NCI-H2029 treated with DMSO at 0.1 percent for 48 hours (cell line): ENCODE measurements around the gene FADS1.

ENCODE experiments used
- DNase-seq: peaks from one replicate; lab custom pipeline; 2025; lab: John Stamatoyannopoulos, UW

Gene FADS1

DNA sequence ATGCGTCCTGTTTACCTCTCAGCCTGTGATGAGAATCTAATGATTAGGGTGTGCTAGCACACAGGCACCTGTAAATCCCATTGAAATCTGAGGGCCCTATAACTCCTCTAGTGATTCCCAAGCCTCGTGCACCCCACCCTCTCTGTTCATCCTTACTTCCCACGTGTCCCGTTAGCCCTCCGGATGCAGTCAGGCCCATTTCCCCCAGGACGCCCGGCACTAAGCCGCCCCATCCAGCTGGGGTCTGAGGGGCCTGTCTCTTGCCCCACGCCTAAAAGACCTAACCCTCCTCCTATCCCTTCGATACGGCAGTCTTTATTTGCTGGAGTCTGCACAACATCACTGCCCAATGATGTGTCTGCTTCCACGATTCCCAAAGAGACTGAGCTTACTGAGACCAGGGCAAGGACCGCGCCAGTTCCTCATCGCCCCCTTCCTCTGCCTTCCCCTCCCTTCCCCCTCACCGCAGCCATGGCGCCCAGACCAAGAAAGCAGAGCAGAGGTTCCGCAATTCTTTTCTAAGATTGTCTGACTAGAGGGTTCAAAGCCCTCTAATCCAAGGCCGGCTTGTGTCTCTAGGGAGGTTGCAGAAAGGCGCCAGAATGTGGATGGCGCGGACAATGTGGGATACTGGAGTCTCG lies 10.2 kb upstream of the FADS1 start:
- DNase-seq: no peak

DNA sequence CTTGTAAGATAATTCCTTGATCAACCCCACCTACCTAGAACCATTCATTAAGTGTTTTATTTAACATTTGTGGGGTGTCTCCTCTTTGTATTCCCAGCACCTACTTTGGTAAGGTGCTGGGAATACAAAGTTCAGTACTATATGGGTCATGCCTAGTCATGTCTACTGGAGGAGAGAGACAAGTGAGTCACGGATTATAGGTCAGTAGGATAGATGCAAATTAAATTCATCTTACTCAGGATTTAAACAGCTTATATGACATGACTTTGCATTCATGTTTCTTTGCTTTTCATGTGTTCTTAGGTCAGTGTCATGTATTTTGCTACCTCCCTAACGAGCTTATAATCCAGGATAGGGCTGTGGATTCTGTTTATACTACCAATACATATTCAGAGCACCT lies 3.4 kb upstream of the FADS1 start:
- DNase-seq: no peak

DNA sequence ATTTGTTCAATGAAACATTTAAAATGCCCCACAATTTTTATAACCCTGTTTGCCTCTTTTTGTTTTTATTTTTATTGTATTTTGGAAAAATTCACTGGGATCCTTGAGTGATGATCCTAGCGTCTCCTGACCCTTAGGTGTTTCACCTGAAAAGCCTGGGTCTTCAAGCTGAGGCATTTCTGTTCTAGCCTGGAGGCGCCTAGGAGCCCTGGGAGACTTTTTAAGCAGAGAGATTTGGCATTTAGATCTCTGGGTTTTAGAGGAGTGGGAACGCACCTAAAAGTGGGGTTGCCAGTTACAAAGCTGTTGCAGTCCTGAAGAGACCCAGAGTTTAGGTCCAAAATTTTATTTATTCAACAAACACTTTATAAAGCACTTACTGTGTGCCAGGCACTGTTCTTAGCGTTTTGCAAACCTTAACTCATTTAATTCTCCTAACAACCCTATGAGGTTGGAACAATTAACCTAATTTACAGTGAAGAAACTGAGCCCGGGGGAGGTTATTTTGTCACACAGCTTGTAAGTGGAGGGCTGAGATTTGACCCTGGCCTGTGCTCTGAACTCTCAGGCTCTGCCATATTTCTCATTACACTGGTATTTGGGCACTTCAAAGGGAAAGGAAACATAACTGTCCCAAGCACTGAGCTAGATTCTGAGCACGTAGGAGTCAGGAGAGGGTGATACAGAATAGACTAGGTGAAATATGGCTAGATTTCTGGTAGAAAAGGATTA lies 834 bp upstream of the FADS1 start:
- DNase-seq: no peak

DNA sequence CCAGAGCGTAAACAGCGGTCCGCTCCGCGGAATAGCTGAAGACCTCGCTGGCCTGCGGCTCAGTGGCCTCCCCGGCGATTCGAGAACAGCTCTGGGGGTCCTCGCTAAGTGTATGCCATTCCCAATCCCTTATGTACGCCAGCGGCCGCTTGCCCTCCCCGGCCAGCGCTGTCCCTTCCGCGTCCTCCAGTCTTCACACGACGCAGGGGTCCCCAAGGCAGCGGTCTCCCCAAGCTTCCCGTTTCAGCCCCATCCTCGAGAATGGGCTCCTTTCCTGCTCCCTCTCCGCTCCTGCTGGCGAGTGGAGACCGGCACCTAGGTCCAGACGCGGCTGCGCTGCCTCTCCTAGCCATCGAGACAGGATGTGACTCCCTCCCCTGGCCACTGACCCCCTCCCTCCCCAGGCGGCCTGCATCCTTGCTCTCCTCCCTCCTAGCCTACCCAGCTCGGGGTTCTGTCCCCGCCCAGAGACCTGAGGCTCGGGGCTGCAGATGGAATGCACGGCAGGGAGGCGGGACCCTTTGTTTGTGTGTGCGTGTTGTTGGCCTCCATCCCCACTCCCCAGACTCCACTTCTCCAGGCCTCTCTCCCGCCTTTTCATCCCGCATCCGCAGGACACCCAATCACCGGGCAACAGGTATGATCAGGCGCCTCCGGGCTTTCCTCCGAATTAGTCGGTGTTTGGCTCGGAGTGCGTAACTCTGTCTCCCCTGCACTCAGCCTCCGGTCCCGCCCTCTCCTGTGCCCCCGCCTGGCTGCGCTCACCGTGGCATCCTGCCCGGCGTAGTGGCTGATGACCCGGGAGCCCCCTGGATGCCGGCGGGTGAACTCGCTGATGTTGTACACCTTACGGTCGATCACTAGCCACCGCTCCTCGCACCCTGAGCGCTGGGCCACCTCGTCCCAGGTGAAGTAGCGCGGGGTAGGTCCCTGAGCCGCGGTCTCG lies 740 bp downstream of the FADS1 start:
- peak; percentile 78 for DNase-seq

- DNase-seq: peak; percentile 47
Observed at GRCh38 chr11:61814958-61815789, 1.6 kb downstream of the FADS1 start.

DNA sequence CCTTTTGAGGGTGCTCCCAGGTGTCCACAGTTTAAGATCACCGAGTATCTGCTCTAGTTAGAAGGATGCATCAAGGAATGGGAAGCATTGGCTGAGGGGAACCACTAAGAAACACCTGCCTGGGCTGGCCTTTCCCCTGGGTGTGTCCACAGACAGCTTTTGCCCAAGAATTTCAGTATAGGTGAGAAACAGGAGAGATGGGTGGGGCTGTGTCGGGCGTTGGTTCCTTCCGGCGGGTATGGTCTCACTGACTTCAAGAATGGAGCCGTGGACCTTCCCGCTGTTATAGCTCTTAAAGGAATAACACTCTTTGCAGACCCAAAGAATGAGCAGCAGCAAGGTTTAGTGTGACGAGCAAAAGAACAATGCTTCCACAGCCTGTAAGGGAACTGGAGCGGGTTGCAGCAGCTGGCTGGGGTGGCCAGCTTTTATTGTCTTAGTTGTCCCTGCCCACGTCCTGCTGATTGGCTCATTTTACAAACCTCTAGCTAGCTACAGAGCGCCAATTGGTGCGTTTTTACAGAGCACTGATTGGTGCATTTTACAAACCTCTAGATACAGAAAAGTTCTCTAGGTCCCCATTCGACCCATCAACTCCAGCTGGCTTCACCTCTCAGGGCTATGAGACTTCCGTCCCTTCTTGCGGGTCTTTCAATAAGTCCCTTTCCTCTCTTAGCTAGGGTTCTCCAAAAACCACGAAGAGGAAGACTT lies 2.4 kb downstream of the FADS1 start:
- no peak for DNase-seq

DNA sequence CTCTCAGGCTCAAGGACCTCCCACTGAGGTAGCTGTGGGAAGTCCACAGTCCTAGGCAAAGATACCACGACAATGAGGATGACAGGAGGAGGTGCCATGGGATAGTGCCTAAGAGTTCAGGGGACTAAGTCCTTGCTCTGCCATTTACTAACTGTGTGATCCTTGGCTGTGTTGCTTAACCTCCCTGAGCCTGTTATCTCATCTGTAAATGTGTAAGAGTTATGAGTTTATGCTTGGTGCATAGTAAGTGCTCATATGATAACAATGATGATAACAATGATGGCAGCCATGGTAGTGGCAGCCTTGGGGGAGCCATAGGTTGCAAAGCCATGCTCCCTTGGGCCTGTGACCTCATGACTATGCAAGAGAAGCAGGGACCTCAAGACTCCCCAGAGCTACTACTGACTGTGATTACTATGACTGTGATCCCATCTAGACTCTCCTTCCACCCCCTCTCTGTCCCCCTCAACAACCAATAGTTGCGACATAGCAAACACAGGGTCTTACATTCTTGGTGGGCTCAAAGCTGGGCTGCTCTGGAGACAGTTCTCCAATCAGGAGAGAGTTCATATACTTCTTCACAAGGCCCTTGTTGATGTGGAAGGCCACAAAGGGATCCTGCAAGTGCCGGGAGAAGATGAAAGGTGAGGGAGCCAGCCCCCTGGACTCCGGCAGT lies 3.9 kb downstream of the FADS1 start:
- DNase-seq: no peak

- no peak for DNase-seq
Observed at GRCh38 chr11:61811831-61812230, 5.0 kb downstream of the FADS1 start.

GRCh38 chr11:61810671-61811175 lies 6.1 kb downstream of the FADS1 start:
- no peak for DNase-seq

DNA sequence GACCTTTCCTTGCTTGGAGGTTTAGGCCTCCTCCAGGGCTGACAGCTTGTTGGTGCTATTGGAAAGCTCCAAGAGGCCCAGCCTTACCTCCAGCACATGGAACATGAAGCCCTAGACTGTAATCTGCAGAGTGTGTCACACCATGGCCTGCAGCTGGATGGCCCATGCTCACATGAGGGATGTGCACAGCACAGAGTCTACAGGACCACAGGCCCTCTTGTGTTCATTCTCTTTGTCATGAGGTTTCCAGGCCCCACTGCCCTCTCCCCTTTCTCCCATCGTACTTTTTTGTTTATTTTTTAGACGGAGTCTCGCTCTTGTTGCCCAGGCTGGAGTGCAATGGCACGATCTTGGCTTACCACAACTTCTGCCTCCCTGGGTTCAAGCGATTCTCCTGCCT lies 10.0 kb downstream of the FADS1 start:
- DNase-seq: no peak

DNA sequence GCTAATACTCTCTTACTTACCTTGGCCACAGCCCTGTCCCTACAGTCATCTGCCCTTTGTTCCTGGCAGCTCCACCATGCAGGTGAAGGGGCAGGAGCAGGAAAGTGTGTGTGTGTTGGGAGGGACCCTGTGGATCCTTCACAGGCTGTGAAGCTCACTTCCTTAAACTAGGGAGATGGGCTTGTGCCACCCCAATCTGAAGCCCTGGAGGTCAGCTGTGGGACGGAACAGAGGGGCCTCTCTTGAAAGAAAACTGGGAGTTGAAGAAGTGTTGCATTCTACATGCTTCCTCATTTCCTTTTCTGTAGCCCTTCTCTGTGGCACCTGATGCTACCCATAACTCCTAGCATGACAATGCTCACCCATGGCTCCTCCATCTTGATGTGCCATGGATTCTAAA lies 11.7 kb downstream of the FADS1 start:
- DNase-seq: no peak

DNA sequence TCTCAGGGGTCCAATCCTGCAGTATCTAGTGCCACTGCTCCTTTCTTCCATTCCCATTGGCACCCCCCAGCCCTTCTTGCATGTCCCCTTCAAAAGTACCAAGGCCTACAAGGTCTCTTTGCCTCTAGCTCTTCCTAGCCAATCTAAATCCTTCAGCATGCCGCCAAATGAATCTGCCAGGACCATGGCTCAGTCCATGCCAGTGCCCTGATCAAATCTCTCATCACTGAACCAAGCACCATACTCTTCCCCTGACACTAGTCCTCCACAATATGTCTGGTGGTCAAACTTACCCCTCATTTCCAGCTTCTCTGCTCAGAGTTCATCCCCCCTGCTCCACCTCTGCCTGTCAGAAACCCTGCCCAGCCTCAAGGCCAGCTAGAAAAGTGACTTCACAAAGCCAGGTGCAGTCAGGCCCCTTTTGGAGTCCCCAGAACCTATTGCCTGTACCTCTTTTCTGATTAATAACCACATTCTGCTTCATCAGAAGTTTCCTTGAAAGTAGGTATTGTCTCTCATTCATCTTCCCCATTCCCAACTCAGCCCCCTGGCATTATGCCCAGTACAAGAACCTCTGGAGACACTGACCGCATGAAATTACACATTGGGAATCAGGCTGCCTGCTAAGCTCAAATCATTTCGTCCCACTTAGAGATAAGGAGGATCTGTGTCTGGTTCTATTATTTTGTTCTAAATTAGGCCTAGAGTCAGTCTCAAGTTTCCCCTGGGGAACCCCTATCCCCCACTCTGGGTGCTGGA lies 12.7 kb downstream of the FADS1 start:
- no peak for DNase-seq

GRCh38 chr11:61802605-61803004 lies 14.2 kb downstream of the FADS1 start:
- no peak for DNase-seq

DNA sequence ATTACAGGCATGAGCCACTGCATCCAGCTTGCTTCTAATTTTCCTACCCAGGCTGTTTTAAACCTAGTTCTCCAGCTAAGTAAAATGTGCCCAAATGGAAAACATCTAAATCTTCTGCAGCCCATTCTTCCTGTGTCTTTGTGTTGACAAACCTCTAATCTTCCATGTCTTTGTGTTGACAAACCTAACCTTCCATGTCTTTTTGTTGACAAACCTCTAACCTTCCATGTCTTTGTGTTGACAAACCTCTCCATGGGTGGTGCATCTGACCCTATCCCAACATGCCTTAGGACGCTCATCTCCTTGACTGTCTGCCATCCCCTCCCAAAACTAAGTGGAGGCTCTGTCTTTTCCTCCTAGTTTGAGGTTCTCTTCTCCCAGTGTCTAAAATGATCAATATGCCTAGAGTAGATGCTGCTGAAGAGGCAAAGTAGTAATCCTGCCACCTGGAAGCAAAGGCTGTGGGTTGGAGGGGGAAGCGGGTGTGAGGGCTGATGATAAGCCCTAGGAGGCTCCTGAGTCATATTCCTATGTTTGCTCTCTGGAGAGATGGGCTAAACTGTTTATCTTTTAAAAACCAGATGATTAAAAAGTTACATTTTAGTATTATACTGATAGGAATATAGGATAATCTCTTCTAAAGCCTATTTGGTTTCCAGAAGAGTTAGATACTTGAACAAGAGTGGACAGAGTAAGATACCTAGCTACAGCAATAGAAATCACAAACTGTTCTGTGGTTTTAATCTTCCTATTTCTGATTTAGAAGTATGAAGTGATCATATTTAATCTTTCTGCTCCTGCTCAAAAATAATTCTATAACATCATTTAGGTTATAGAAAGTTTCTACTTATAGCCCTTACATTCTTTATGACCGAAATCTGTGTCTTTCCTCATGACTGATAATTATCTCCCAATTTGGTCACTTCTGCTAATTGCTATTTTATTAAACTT lies 16.2 kb downstream of the FADS1 start:
- no peak for DNase-seq

GRCh38 chr11:61799665-61800284 lies 17.0 kb downstream of the FADS1 start:
- no peak for DNase-seq

GRCh38 chr11:61797263-61797944 lies 19.4 kb downstream of the FADS1 start:
- peak; percentile 54 for DNase-seq

DNA sequence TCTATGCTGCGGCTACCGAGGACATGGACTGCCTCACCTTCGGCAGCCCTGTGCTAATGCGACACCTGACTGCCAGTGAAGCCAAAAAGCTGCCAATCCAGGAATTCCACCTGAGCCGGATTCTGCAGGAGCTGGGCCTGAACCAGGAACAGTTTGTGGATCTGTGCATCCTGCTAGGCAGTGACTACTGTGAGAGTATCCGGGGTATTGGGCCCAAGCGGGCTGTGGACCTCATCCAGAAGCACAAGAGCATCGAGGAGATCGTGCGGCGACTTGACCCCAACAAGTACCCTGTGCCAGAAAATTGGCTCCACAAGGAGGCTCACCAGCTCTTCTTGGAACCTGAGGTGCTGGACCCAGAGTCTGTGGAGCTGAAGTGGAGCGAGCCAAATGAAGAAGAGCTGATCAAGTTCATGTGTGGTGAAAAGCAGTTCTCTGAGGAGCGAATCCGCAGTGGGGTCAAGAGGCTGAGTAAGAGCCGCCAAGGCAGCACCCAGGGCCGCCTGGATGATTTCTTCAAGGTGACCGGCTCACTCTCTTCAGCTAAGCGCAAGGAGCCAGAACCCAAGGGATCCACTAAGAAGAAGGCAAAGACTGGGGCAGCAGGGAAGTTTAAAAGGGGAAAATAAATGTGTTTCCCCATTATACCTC lies 20.8 kb downstream of the FADS1 start:
- no peak for DNase-seq
